NCI-H524 (cell line): ENCODE results near the gene WDR75.
"Not testable (repeated sequence)": the region's sequence is repeated elsewhere in the genome, so short reads cannot be mapped to it uniquely, and the experiment has no call there.

Experiments
- DNase-seq, 2 experiments: peaks; one replicate each; lab custom pipeline; 2025; lab: John Stamatoyannopoulos, UW

The WDR75 gene

DNA sequence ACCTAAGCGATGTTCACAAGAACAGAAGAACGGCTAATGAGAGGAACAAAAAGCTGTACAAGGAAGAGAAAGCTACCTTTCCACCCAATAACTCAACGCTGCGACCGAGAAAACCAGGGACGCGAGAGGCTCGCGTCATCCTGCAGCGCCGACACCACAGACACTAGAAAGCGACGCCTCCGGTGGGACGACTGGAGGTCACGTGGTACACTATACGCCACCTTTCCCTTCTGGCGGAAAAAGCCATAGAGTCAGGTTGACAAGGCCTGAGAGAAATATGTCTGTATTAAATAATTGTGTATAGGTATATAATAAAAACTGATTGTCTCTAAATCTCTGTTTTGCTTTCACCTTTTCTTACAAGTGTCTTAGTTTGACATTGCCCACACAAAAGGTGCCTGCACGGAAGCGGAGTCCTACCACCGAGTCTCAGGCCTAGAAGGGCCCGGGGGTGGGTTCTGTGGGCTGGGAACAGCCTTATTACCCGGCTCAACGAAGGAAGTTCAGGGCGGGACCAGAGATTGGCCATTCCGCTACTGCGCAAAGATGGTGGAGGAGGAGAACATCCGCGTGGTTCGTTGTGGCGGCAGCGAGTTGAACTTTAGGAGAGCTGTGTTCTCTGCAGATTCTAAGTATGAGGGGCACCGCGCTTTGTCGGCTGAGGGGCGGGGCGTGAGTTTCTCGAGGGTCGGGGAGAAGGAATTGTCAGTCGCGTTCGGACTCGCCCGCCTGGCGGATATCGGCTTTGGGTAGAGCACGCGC lies at the start of gene WDR75:
TSS of gene WDR75 (plus strand) at position 528 of the 762 bp plus-strand sequence. CDS start at position 547, 19 bp downstream.
- peak; percentile 85 to 92 for DNase-seq

DNA sequence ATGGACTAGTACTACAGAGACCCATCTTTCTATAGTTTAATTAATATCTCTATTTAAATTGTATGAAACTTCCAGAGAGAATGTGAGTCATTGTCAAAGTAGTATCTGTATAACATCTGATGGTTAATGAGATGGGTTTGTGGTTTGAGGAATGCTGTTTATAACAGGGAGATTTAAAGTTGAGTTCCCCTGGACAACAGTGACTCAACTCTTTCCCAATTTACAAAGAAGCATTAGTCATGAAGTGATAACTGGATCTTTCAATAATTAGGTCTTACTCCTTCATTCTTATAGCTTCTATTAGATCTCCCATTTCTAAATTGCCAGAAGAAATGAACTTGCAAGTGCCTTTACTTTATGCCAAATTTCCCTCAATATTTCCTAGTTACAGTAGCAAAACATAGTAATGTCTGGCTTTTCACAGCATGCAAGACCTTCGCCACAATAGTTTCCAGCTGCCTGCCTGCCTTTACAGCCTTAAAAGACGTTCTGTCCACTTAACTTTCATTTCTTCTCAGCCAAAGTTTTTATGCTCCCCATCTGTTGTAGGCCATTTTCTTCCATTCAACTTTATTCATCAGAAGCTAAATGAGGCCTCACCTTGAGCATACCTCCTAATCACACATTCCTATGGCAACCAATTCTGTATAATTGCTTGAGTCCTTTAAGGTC lies 47.7 kb upstream of the WDR75 start:
- no peak for DNase-seq

GRCh38 chr2:189394525-189394924 lies 46.7 kb upstream of the WDR75 start:
- no peak for DNase-seq

DNA sequence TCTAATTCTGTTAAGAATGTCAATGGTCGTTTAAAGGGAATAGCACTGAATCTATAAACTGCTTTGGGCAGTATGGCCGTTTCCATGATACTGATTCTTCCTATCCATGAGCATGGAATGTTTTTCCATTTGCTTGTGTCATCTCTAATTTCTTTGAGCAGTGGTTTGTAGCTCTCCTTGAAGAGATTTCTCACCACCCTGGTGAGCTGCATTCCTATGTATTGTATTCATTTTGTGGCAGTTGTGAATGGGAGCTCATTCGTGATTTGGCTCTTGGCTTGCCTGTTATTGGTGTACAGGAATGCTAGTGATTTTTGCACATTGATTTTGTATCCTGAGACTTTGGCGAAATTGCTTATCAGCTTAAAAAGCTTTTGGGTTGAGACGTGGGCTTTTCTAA lies 38.3 kb upstream of the WDR75 start:
- no peak for DNase-seq

DNA sequence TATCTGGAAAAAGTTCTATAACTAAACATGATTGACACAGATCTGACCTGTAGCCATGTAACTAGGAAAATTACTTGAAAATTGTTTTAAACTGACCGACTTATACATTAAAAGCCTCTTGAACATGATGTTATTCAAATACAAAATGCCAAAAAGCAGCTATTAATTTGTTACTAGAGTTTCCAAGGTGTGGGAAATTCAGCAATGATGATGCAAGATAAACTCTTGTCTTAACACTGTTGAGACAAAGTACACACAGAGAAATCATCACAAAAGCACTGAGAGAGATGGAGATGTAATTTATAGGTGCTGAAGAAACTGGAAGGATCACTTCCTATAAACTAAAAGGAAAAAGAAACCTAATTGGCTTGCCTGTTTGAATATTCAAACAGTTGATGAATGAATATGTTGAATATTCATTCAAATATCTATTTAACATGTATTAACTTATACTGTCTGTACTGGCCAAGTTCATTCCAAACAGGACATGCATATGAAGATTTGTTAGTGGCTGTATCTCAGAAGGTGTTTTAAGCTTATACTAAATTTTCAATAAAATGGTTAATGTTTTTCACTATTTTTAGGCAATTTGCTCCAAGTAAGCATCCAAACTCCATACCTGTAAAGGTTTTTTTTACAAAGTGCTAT lies 34.6 kb upstream of the WDR75 start:
- no peak for DNase-seq

GRCh38 chr2:189407281-189408209 lies 33.7 kb upstream of the WDR75 start:
- no peak for DNase-seq

DNA sequence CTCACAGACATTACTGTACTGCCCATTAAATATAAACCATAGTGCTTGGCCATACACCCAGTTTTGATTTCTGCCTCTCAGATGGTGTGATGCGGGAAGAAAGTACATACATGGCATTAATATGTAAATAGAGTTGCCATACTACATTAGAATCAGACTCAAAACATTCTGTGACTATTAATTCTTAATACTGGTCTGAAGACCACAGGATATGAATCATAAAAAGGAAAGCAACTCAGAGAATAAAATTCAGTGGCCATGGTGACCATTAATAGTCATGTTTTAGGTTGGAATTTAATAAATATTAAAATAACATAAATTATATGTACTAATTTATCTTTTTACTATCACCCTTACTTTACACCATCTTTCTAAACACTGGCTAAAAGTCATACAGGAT lies 33.0 kb upstream of the WDR75 start:
- DNase-seq, result no peak

GRCh38 chr2:189409131-189409530 lies 32.1 kb upstream of the WDR75 start:
- DNase-seq, result no peak

GRCh38 chr2:189409647-189410046 lies 31.6 kb upstream of the WDR75 start:
- no peak for DNase-seq

DNA sequence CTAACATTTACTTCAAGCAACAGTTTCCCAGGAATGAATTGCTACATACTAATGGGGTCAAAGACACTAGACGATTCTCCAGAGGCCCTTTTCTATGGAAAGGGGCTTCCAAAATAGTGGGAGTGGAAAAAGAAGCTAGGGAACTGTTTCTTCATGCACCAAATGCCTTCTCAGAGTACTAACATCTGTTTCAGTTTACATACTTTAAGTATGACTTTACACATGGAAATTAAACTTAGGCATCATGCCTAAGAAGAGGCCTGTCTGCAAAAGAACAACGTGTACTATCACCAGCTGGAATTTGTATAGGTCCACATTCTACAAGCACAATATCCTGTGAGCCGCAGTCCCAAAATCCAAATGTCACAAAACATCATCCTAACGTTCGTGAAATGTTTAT lies 29.4 kb upstream of the WDR75 start:
- DNase-seq, result no peak

GRCh38 chr2:189412330-189412953 lies 28.8 kb upstream of the WDR75 start:
- peak; percentile 6 to 46 for DNase-seq

DNA sequence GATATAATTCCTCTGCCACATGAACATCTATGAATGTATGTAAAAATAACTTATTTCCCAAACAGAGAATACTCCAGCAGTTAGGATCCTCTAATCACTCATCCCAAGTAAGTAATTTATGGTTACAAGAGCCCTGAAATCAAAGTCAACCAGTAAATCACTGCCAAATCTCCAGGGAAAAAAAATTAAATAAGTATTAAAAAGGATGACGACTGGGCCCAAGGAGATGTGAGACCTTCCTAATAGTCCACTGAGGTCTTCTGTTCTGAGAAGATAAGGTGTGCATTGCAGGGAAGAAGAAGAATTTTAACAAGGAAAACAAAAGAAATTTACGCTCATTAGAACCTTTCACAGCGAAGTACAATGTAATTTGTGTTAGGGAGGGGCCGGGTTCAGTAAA lies 28.0 kb upstream of the WDR75 start:
- DNase-seq, result no peak

GRCh38 chr2:189421644-189422043 lies 19.6 kb upstream of the WDR75 start:
- DNase-seq, result no peak

DNA sequence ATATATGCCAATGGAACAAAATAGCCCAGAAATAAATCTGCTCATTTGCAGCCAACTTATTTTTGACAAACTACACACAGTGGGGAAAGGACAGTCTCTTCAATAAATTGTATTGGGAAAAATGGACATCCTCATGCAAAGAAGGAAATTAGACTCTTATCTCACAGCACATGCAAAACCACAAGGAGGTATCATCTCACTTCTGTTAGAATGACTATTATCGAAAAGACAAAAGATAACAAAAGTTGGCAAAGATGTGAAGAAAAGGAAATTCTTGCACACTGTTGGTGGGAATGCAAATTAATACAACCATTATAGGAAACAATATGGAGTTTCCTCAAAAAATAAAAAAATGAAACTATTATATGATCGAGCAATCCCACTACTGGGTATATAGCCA lies 16.3 kb upstream of the WDR75 start:
- no peak for DNase-seq

DNA sequence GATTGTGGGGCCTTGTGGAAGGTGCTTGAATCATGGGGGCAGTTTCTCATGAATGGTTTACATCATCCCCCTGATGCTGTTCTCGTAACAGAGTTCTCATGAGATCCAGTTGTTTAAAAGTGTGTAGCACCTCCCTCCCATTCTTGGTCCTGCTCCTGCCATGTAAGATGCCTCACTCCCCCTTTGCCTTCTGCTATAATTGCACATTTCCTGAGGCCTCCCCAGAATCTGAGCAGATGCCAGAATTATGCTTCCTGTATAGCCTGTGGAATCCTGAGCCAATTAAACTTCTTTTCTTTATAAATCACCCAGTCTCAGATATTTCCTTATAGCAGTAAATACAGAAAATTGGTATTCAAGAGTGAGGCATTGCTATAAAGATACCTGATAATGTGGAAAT lies 15.6 kb upstream of the WDR75 start:
- DNase-seq, result no peak

GRCh38 chr2:189426886-189427285 lies 14.4 kb upstream of the WDR75 start:
- no peak for DNase-seq

DNA sequence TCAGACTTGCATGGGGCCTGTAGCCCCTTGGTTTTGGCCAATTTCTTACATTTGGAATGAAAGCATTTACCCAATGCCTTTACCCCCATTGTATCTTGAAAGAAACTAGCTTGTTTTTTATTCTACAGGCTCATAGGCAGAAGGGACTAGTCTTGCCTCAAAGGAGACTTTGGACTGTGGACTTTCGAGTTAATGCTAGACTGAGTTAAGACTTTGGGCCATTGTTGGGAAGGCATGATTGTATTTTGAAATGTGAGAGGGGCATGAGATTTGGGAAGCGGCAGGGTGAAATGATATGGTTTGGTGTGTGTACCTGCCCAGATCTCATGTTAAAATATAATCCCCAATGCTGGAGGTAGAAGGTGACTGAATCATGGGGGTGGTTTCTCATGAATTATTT lies 13.4 kb upstream of the WDR75 start:
- DNase-seq, result no peak

DNA sequence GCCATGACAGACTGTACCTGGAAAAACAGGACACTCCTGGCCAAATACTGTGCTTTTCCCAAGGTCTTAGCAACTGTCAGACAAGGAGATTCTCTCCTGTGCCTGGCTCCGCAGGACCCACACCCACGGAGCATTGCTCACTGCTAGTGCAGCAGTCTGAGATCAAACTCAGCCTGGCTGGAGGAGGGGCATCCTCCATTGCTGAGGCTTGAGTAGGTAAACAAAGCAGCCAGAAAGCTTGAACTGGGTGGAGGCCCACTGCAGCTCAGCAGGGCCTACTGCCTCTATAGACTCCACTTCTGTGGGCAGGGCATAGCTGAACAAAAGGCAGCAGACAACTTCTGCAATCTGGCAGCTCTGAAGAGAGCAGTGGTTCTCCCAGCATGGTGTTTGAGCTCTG lies 10.8 kb upstream of the WDR75 start:
- DNase-seq, result not testable (repeated sequence)

DNA sequence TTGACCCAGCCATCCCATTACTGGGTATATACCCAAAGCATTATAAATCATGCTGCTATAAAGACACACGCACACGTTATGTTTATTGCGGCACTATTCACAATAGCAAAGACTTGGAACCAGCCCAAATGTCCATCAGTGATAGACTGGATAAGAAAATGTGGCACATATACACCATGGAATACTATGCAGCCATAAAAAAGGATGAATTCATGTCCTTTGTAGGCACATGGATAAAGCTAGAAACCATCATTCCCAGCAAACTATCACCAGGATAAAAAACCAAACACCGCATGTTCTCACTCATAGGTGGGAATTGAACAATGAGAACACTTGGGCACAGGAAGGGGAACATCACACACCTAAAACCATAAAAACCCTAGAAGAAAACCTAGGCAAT lies 5.5 kb upstream of the WDR75 start:
- DNase-seq, result not testable (repeated sequence)

GRCh38 chr2:189437926-189438325 lies 3.3 kb upstream of the WDR75 start:
- DNase-seq, result no peak

- no peak for DNase-seq
These were observed 1.9 kb upstream of the WDR75 start for GRCh38 chr2:189439342-189439741.

DNA sequence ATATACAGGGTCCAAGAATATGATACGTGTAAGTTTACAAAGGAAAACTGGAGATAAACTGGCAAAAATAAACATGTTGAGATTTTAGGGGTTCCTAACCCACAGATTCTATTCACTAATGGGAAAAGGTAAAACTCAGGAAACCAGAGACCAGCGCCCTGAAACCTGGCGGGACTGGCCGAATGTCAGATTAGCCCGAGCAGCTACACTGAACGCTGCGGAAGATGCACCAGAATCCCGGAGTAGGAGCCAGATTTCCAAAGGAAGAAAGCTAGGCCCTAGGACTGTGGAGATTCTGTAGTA lies 679 bp upstream of the WDR75 start:
- DNase-seq, result peak in 1 of 2 experiments; percentile 51
